Measurements from ENCODE around the gene GAS6. TPM values are rescaled to one million over a fixed set of nuclear protein-coding genes. Genes with fewer than 3 reads are reported as not detected.

Gene GAS6
- polyA plus RNA-seq, 1 donor from 2014 or later, result 52.4 TPM

- H3K27ac ChIP-seq (ENCODE audit: low read length), result no peak overlapping the region
- no peak for TF ChIP-seq RAD21 (conservative IDR thresholded peaks at IDR 0.05)
- no peak for TF ChIP-seq MXI1 (conservative IDR thresholded peaks at IDR 0.05; ENCODE audit: poor library complexity, severe bottlenecking)
- no peaks in the 10 kb centered on the region for H3K27me3 ChIP-seq (ENCODE audit: insufficient read depth, low read depth, low read length)
- no peak overlapping the region for H3K4me2 ChIP-seq (ENCODE audit: low read length)
- H3K9ac ChIP-seq (ENCODE audit: low read length), result no peak overlapping the region
- H3K9me2 ChIP-seq (ENCODE audit: insufficient read depth, low read length), result no peaks in the 10 kb centered on the region
- no peaks in the 10 kb centered on the region for H4K20me1 ChIP-seq (ENCODE audit: insufficient read depth)
- no peaks in the 10 kb centered on the region for H3F3A ChIP-seq (ENCODE audit: insufficient read depth, low read length, poor library complexity, severe bottlenecking)
- no peaks in the 10 kb centered on the region for H3K36me3 ChIP-seq (ENCODE audit: insufficient read depth, low read length)
- no peaks in the 10 kb centered on the region for H3K9me3 ChIP-seq (ENCODE audit: low read length)
- no peak overlapping the region for H2AFZ ChIP-seq (ENCODE audit: low read depth, low read length)
- no peak overlapping the region for H3K4me3 ChIP-seq (ENCODE audit: low read length)
- no peaks in the 10 kb centered on the region for H3K79me2 ChIP-seq (replicated peaks; ENCODE audit: insufficient read depth, low read length)
These were observed 70.2 kb downstream of the GAS6 start for GRCh38 chr13:113793718-113794085.

GRCh38 chr13:113792886-113793717 is 70.8 kb downstream of the GAS6 start:
- Histone ChIP-seq H3K9me2 (ENCODE audit: insufficient read depth, low read length) (no peaks in the 10 kb centered on the region), H3K27ac (ENCODE audit: low read length) (no peak overlapping the region), H2AFZ (ENCODE audit: low read depth, low read length) (no peak overlapping the region), H3K9ac (ENCODE audit: low read length) (no peak overlapping the region), H3K4me2 (ENCODE audit: low read length) (no peak overlapping the region), H3K79me2 (replicated peaks; ENCODE audit: insufficient read depth, low read length) (no peaks in the 10 kb centered on the region), H4K20me1 (ENCODE audit: insufficient read depth) (no peaks in the 10 kb centered on the region), H3K9me3 (ENCODE audit: low read length) (no peaks in the 10 kb centered on the region), H3K36me3 (ENCODE audit: insufficient read depth, low read length) (no peaks in the 10 kb centered on the region), H3K27me3 (ENCODE audit: insufficient read depth, low read depth, low read length) (no peaks in the 10 kb centered on the region), H3F3A (ENCODE audit: insufficient read depth, low read length, poor library complexity, severe bottlenecking) (no peaks in the 10 kb centered on the region), H3K4me3 (ENCODE audit: low read length) (no peak overlapping the region)
- TF ChIP-seq POLR2AphosphoS5 (IDR thresholded peaks at IDR 0.05), result no peak
- TF ChIP-seq RAD21 (conservative IDR thresholded peaks at IDR 0.05), result no peak
- TF ChIP-seq SMC3 (conservative IDR thresholded peaks at IDR 0.05; ENCODE audit: poor library complexity), result no peak
- no peak for TF ChIP-seq CTCF (IDR thresholded peaks at IDR 0.05; ENCODE audit: poor library complexity, severe bottlenecking)
- TF ChIP-seq MXI1 (conservative IDR thresholded peaks at IDR 0.05; ENCODE audit: poor library complexity, severe bottlenecking), result no peak
- TF ChIP-seq EP300 (conservative IDR thresholded peaks at IDR 0.05; ENCODE audit: poor library complexity, severe bottlenecking), result no peak
- no peak for TF ChIP-seq EZH2 (IDR thresholded peaks at IDR 0.05; ENCODE audit: borderline replicate concordance, insufficient read depth, low read length, poor library complexity, severe bottlenecking)
- TF ChIP-seq REST (IDR thresholded peaks at IDR 0.05; ENCODE audit: borderline replicate concordance), result no peak
